ENCODE results near the gene STXBP5.

- no peak for TF ChIP-seq CTCF (IDR thresholded peaks at IDR 0.05; ENCODE audit: low read depth, low read length)
- TF ChIP-seq EZH2phosphoT487 (IDR thresholded peaks at IDR 0.05; ENCODE audit: low read depth) = no peak
These were observed 8.7 kb upstream of the STXBP5 start for GRCh38 chr6:147195510-147195909.
